Panc1 (cell line): ENCODE results near the gene C6orf62. TPM values are rescaled to one million over a fixed set of nuclear protein-coding genes. Genes with fewer than 3 reads are reported as not detected.
"Not testable (repeated sequence)": the region's sequence is repeated elsewhere in the genome, so short reads cannot be mapped to it uniquely, and the experiment has no call there.

Source experiments
- ATAC-seq: fragments of 200-7000 bp; cut with Tn5 transposase; 2 replicates; pipeline ENCODE4 v1.9.1; 2020; ENCODE audit warnings: mild to moderate bottlenecking, moderate library complexity
- BruUV-seq: library from RNA; stranded (reverse); fragments of 400-500 nt; replicated peaks from 2 replicates; lab custom pipeline; 2021; lab: Mats Ljungman, UMichigan
- CTCF ChIA-PET: fragments of 300-600 bp; sonication (Branson Sonifier 250); formaldehyde crosslinking; loops from one replicate; lab custom pipeline; 2022; ENCODE audit warnings: antibody characterized with exemption; lab: Charles Lee
- POLR2A ChIA-PET: fragments of 300-600 bp; sonication (Branson Sonifier 250); formaldehyde crosslinking; loops from one replicate; lab custom pipeline; 2022; ENCODE audit warnings: antibody characterized with exemption; lab: Charles Lee
- DNase-seq: peaks from one replicate; pipeline ENCODE4 v3.0.0-alpha.2; 2010; ENCODE audit warnings: low read depth, low spot score
- H3K27ac ChIP-seq: 2 replicates; pipeline ENCODE4 v1.5.1; 2011; ENCODE audit warnings: mild to moderate bottlenecking, low read length, inconsistent platforms
- H3K27me3 ChIP-seq: fragments of 200-500 bp; sonication (Bioruptor generic); 2 replicates; pipeline ENCODE4 v1.6.0; 2014; ENCODE audit warnings: low read length, inconsistent platforms; ENCODE audit not compliant: control insufficient read depth, insufficient read depth
- H3K36me3 ChIP-seq: fragments of 200-500 bp; sonication (Bioruptor generic); 2 replicates; pipeline ENCODE4 v1.5.1; 2014; ENCODE audit warnings: inconsistent platforms, mild to moderate bottlenecking, low read length, moderate library complexity; ENCODE audit not compliant: control insufficient read depth, insufficient read depth
- H3K4me1 ChIP-seq: 2 replicates; pipeline ENCODE4 v1.5.1; 2011; ENCODE audit warnings: inconsistent platforms, mild to moderate bottlenecking, low read length, moderate library complexity; ENCODE audit not compliant: control insufficient read depth, insufficient read depth
- H3K4me3 ChIP-seq, 2 experiments: 2 replicates each; pipeline ENCODE4 v1.5.1; 2011 to 2012; ENCODE audit warnings: low read depth in 2 of 2, low read length in 2 of 2, mild to moderate bottlenecking in 2 of 2, inconsistent platforms in 1 of 2, moderate library complexity in 1 of 2
- H3K9me3 ChIP-seq: fragments of 200-500 bp; sonication (Bioruptor generic); 2 replicates; pipeline ENCODE4 v1.5.1; 2014; ENCODE audit warnings: low read depth, mild to moderate bottlenecking, inconsistent platforms, low read length, moderate library complexity; ENCODE audit not compliant: control insufficient read depth, insufficient read depth
- POLR2AphosphoS5 ChIP-seq: IDR thresholded peaks from 2 replicates; pipeline ENCODE4 v1.6.1; 2012; ENCODE audit warnings: mild to moderate bottlenecking, low read depth, low read length, moderate library complexity
- SIN3A ChIP-seq: IDR thresholded peaks from 2 replicates; pipeline ENCODE4 v1.6.1; 2012; ENCODE audit warnings: low read depth, mild to moderate bottlenecking, low read length, moderate library complexity, borderline replicate concordance; ENCODE audit not compliant: insufficient read depth
- TCF7L2 ChIP-seq: IDR thresholded peaks from 2 replicates; pipeline ENCODE4 v1.6.1; 2011; ENCODE audit warnings: mild to moderate bottlenecking, low read depth, low read length, inconsistent platforms
- in situ Hi-C: cut with HindIII; loops from 2 replicates; pipeline ENCODE4 v1.10.0; 2016; ENCODE audit warnings: low sequenced_read_pairs, low pct_unique_long_range_greater_than_20kb
- intact Hi-C: fragments of 100-400 bp; cut with micrococcal nuclease; formaldehyde crosslinking; loops from one replicate; pipeline ENCODE4 v1.10.0; 2022; ENCODE audit not compliant: unreplicated experiment
- total RNA-seq: library from RNA; stranded (reverse); gene quantifications from one replicate; pipeline ENCODE4 v1.2.1, GENCODE V29; 2021; ENCODE audit not compliant: unreplicated experiment
- TF ChIP-seq, protein P1 (sequence below): fragments of 450-650 bp; IDR thresholded peaks from 2 replicates; pipeline ENCODE4 v1.5.1; 2017; ENCODE audit warnings: mild to moderate bottlenecking
- TF ChIP-seq, protein P2 (sequence below), 2 experiments: IDR thresholded peaks; 2 replicates each; pipeline ENCODE4 v1.6.1; 2011 to 2012; ENCODE audit warnings: low read depth in 2 of 2, control low read depth in 1 of 2, low read length in 1 of 2, mild to moderate bottlenecking in 1 of 2, moderate library complexity in 1 of 2; ENCODE audit not compliant: insufficient read depth in 1 of 2

C6orf62 gene
- total RNA-seq, 1 experiment from 2014 or later, result 153 TPM

DNA sequence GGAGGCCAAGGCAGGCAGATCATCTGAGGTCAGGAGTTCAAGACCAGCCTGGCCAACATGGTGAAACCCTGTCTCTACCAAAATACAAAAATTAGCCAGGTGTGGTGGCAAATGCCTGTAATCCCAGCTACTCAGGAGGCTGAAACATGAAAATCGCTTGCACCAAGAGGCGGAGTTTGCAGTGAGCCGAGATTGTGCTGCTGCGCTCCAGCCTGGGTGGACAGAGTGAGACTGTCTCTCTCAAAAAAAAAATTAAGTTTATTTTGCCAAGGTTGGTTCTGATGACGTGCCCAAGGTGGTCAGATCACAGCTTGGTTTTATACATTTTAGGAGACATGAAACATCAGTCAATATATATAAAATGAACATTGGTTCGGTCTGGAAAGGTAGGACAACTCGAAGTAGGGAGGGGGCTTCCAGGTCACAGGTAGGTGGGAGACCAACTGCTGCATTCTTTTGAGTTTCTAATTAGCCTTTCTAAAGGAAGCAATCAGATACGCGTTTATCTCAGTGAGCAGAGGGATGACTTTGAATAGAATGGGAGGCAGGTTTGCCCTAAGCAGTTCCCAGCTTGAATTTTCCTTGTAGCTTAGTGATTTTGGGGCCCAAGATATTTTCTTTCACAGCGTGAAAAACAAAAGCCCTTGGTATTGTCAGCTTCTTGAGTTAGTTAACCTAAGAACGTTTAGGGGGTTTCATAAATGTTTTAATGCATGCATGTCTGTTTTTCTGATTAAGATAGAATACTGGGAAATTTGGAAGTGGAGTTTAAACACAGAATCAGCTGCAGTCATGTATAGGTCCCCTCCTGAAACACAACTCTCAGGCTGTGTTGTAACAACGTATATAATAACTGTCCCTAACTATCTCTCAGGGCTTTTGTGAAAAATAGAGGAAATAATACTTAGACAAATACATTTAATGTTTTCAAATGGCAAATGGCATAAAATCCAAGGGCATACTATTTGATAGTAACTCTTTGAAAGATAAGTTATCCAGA is 35.4 kb downstream of the C6orf62 start:
- Histone ChIP-seq H3K4me1 (no peaks in the 10 kb centered on the region), H3K9me3 (no peaks in the 10 kb centered on the region), H3K27ac (no peak overlapping the region), H3K27me3 (no peaks in the 10 kb centered on the region), H3K36me3 (no peaks in the 10 kb centered on the region), H3K4me3 (no peak overlapping the region)
- intact Hi-C loops, result no loop called here
- ATAC-seq (no peak), DNase-seq (no peak)
- no TSS peak for BruUV-seq
- in situ Hi-C loops, result no loop called here
- POLR2A ChIA-PET, result interaction anchor here (0.7 kb wide), 1 partner anchor 93 kb away, joined by 3 read pairs; no protein-coding TSS in a partner anchor
- TF ChIP-seq POLR2AphosphoS5, result no peak
- TF ChIP-seq SIN3A, result no peak
- TF ChIP-seq, protein P1, sequence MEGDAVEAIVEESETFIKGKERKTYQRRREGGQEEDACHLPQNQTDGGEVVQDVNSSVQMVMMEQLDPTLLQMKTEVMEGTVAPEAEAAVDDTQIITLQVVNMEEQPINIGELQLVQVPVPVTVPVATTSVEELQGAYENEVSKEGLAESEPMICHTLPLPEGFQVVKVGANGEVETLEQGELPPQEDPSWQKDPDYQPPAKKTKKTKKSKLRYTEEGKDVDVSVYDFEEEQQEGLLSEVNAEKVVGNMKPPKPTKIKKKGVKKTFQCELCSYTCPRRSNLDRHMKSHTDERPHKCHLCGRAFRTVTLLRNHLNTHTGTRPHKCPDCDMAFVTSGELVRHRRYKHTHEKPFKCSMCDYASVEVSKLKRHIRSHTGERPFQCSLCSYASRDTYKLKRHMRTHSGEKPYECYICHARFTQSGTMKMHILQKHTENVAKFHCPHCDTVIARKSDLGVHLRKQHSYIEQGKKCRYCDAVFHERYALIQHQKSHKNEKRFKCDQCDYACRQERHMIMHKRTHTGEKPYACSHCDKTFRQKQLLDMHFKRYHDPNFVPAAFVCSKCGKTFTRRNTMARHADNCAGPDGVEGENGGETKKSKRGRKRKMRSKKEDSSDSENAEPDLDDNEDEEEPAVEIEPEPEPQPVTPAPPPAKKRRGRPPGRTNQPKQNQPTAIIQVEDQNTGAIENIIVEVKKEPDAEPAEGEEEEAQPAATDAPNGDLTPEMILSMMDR, result no peak
- TF ChIP-seq, protein P2, sequence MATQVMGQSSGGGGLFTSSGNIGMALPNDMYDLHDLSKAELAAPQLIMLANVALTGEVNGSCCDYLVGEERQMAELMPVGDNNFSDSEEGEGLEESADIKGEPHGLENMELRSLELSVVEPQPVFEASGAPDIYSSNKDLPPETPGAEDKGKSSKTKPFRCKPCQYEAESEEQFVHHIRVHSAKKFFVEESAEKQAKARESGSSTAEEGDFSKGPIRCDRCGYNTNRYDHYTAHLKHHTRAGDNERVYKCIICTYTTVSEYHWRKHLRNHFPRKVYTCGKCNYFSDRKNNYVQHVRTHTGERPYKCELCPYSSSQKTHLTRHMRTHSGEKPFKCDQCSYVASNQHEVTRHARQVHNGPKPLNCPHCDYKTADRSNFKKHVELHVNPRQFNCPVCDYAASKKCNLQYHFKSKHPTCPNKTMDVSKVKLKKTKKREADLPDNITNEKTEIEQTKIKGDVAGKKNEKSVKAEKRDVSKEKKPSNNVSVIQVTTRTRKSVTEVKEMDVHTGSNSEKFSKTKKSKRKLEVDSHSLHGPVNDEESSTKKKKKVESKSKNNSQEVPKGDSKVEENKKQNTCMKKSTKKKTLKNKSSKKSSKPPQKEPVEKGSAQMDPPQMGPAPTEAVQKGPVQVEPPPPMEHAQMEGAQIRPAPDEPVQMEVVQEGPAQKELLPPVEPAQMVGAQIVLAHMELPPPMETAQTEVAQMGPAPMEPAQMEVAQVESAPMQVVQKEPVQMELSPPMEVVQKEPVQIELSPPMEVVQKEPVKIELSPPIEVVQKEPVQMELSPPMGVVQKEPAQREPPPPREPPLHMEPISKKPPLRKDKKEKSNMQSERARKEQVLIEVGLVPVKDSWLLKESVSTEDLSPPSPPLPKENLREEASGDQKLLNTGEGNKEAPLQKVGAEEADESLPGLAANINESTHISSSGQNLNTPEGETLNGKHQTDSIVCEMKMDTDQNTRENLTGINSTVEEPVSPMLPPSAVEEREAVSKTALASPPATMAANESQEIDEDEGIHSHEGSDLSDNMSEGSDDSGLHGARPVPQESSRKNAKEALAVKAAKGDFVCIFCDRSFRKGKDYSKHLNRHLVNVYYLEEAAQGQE (IDR thresholded peaks at IDR 0.05; ENCODE audit: insufficient read depth in 1 of 2, low read depth in 2 of 2, low read length in 1 of 2), result no peak
- no peak for TF ChIP-seq TCF7L2
- CTCF ChIA-PET, result no interaction called here

DNA sequence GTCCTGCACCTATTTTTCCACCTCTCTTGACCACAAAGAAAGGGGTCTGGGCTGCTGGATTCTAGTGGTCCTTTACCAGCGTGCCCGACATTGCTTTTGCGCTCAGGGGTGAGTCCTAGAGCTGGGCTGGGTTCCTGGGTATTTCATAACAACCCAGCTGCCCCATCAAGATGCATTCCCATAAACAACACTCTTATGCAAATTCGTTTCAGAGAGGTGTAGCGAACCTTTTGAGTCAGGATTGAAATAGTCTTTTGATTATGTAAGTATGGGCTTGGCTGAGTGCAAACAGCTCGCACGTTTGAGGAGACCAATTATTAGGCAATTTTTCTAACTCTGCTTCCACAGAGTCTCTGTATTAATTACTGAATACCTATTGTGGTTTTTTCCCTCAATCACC is 38.4 kb downstream of the C6orf62 start:
- DNase-seq, result no peak
- intact Hi-C loops (no loop called here), in situ Hi-C loops (no loop called here)
- no peak for ATAC-seq
- Histone ChIP-seq H3K36me3 (no peaks in the 10 kb centered on the region), H3K27ac (no peak overlapping the region), H3K4me3 (no peak overlapping the region), H3K27me3 (no peaks in the 10 kb centered on the region), H3K9me3 (no peaks in the 10 kb centered on the region), H3K4me1 (no peaks in the 10 kb centered on the region)
- ChIA-PET CTCF (no interaction called here), POLR2A (no interaction called here)
- no TSS peak for BruUV-seq
- TF ChIP-seq, protein P1, result no peak
- TF ChIP-seq, protein P2 (IDR thresholded peaks at IDR 0.05; ENCODE audit: insufficient read depth in 1 of 2, low read depth in 2 of 2, low read length in 1 of 2), result no peak
- no peak for TF ChIP-seq SIN3A
- TF ChIP-seq TCF7L2, result no peak
- TF ChIP-seq POLR2AphosphoS5, result no peak

DNA sequence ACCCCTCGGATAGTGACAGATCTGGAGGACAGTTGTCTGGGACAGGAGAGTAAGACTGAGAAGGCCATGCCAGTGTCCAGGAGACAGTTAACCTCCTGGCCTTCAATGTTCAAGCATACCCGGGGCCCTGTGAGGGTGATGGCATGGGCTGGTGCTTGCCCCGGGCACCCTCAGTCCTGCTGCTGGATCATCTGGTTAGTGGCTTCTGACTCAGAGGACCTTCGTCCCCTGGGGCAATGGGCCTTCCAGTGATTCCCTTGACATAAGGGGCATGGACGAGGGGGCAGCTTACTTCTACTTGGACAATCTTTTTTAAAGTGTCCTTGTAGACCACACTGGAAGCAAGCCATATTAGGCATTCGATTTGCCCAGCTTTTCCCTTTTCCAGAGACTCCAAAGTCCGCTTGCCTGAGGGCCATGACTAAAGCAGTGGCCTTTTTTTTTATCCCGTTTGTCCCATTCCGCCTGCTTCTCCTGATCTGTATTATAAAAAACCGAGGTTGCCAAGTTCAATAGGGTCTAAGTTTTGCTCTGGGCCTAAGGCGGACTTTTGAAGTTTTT is 40.1 kb downstream of the C6orf62 start:
- CTCF ChIA-PET, H3K9me3 ChIP-seq, H3K36me3 ChIP-seq, in situ Hi-C loops, H3K4me3 ChIP-seq, POLR2A ChIA-PET, H3K27ac ChIP-seq, intact Hi-C loops, BruUV-seq, DNase-seq, H3K4me1 ChIP-seq, H3K27me3 ChIP-seq, ATAC-seq: not testable (repeated sequence)
